AML-193 (cell line): ENCODE data around the gene DENND1C.
"Not testable (repeated sequence)": the region's sequence is repeated elsewhere in the genome, so short reads cannot be mapped to it uniquely, and the experiment has no call there.

Experiments used
- DNase-seq, 2 experiments: peaks; one replicate each; lab custom pipeline; 2025; lab: John Stamatoyannopoulos, UW

Gene DENND1C

DNA sequence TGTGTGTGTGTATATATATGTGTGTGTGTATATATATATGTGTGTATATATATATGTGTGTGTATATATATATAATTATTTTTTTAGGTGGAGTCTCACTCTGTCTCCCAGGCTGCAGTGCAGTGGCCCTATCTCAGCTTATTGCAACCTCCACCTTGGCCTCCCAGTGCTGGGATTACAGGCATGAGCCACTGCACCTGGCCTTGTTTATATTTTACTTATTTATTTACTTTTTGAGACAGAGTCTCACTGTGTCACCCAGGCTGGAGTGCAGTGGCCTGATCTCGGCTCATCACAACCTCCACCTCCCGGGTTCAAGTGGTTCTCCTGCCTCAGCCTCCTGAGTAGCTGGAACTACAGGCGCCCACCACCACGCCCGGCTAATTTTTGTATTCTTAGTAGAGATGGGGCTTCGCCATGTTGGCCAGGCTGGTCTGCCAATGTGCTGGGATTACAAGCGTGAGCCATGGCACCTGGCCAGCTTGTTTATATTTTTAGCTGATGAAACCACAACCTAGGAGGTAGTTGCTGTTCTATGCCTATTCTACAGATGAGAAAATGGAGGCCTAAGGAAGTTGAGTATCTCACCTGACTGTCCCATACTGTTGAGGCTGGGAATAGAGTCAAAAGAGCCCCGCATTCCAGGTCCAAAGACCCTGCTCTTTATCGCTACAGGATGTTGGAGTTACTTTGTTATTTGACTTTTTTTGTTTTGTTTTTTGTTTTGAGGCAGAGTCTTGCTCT, 26.6 kb upstream of the DENND1C start:
- DNase-seq, result not testable (repeated sequence)

DNA sequence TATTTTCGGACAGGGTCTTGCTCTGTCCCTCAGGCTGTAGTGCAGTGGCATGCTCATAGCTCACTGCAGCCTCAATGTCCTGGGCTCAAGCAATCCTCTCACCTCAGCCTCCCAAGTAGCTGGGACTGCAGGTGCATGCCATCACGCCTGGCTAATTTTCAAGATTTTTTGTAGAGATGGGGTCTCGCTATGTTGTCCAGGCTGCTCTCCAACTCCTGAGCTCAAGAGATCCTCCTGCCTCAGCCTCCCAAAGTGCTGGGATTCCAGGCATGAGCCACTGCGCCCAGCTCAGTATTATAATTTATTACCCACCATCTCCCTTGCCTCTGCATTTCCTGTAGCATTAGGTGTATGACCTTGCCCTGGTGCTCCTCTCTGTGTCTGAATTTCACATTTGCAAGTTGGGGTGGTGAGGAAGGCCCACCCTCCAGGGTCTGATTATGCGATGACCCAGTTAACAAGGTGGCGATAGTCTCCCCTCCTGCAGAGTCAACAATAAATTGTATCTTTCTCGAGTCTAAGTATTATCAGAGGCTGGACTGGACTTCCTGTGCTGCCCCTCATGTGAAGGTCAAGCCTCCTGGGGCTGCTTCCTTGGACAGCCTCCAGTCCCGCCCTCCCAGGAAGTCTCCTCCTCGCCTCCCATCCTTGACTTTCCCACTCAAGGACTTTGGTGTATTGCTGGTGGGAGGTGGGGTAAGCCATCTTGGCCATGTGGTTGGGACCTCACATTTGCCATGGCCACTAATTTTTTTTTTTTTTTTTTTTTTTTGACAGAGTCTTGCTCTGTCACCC, 22.0 kb upstream of the DENND1C start:
- DNase-seq, result no peak

DNA sequence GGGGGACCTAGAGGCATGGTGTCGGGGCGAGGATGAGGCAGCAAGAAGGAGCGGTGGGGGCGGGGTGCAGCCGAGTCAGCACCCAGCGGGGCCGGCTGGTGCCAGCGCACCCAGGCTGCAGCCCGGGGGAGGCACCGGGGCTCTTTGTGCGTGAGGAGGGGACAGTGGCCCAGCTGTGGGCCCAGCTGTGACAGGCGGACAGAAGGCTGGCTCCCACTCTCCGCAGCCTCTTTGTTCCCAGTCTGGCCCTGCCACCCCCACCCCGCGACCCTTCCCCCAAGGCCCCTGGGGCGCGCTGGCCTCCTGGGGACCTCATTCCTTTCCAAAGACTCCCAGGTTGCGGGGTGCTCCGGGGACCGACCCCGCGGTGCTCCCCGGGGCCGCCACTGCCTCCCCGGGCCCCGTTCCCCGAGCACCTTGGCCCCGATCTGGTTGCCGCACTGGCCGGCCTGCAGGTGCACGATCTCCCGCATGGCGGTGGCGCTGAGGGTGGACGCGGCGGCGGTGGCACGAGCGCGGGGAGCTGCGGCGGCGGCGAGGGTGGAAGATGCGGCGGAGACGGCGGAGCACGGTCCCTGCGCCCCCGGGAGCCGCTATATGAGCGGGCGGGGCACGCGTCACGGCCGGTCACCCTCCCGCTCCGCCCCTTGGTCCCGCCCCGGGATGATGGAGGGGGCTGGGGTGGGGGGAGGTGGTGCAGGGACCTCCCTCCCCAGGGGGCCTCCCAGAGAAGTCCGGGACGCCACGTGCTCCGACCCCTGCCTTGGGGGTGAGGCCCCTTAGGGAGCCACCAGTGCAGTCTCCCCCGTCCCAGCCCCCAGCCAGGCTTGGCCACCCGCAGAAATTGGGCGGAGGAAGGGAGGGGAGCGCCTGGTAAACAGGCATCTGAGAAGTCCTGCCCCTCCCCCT, 20.4 kb upstream of the DENND1C start, which contains the start of gene TUBB4A:
Gene TUBB4A, minus strand, starts transcription at position 570 of the 909 bp plus-strand sequence. Its CDS starts 97 bp downstream, at position 473.
- no peak for DNase-seq

DNA sequence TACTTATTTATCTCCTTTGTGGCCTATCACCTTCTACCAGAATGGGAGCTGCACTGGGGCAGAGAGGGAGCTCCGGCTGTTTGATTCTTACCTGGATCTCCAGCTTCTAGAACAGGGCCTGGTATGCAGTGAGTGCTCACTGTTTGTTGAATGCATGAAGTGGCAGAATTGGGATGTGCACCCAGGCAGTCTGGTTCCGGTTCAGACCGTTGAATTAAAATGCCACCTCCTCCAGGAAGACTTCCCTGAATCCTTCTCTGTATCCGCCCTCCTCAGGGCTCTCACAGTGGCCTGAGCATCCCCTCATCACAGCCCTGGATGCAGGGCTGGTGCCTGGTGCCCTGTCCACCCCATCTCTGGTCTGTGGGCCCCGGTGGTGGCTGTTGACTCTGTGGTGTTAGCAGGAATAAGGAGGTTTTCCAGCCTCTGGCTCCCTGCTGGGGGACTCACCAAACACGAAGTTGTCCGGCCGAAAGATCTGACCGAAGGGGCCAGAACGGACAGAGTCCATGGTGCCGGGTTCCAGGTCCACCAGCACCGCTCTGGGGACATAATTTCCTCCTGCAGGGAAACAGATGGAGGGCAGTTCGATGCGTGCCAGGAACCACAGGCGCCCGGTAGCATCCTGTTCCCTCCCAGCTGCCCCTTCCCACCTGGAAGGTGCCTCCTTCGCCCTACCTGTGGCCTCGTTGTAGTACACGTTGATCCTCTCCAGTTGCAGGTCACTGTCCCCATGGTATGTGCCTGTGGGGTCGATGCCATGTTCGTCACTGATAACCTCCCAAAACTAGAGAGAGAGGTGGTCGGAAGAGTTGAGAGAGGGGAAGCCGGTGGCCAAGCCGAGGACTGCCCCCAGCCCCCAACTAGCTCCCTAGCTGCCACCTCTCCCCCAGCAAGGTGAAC, 19.5 kb upstream of the DENND1C start:
- DNase-seq, result no peak

DNA sequence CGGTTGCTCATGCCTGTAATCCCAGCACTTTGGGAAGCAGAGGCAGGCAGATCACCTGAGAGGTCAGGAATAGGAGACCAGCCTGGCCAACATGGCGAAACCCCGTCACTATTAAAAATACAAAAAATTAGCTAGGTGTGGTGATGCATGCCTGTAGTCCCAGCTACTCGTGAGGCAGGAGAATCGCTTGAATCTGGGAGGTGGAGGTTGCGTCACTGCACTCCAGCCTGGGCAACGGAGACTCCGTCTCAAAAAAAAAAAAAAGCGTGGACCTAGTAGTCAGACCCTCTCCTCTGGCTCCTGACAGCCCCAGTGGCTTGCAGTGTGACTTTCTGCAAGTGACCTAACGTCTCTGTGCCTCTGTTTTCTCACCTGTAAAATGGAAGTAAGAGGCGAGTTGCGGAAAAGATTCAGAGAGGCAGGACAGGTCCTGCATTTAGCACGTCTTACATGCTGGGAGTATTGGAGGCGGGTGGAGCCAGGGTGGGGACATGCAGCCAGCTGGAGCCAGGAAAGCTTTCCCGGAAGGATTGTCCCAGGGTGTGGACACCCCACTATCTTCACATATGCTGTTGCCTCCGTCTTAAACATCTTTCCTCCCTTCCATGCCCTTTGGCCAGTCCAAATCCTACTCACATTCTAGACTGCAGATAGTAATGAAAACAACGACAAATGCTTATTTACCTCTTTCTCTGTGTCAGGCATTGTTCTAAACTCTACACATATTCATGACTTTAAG, 17.6 kb upstream of the DENND1C start:
- DNase-seq, result no peak

DNA sequence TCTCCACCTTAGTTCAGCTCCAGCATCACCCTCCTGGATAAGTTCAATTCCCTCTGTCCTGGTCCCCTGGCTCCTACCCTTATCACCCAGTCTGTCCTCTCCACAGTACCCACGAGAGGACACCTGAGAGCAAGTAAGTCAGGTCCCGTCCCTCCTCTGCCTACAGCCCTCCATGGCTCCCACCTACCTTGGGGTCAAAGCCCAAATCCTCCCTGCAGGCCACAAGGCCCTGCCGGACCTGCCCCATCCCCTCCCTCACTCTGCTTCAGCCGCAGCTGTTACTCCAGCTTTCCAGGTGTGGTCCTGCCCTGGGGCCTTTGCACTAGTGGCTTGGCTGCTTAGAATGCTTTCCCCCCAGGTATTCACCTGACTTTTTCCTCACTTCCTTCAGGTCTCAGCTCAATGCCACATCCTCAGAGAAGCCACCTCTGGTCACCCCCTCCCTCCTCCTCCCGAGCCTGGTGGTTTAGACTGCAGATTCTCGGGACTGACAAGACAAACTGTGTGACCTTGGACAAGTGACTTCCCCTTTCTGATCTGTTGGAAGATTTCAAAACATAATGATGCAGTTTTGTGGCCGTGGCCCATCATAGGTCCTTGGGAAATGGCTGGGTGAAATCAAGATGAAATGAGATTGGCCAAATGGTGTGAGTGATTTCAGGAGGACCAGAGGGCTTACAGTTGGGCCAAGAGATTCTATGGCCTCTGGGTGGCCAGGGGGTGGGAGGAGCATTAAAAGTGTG, 16.9 kb upstream of the DENND1C start:
- DNase-seq, result peak; percentile 67 to 76

DNA sequence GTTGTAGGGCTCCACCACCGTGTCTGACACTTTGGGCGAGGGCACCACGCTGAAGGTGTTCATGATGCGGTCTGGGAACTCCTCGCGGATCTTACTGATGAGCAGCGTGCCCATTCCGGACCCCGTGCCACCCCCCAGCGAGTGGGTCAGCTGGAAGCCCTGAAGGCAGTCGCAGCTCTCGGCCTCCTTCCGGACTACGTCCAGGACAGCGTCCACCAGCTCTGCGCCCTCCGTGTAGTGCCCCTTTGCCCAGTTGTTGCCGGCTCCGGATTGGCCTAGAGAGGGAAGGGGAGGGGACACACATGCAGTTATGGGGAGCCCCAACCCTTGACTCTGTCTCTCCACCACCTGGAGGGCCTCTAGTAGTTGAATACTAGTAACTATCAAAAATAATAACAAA, 14.4 kb upstream of the DENND1C start:
- no peak for DNase-seq

DNA sequence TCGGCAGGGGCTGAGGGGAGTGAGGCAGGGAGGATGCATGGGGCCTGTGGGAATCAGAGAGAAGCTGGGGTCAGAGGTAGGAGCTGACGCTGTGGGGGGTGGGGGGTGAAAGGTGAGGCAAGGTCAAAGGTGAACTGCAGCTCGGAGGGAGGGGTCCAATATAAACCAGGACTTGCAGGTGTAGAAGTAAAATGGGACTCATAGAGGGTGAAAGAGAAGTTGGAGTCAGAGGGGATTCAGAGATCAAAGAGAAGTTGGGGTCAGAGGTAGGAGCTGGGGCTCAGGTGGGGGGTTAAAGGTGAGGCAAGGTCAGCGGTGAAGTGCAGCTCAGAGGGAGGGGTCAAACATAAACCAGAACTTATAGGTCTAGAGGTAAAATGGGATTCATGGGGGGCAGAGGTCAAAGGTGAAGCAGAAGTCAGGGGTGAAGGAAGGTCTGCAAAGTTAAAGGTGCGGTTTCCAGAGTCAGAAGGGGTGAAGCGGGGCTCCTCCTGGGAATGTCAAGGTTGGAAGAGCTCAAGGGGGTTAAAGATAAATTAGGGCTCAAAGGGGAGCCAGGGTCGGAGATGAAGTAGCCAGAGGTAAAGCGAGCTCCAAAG, 12.9 kb upstream of the DENND1C start:
- no peak for DNase-seq

DNA sequence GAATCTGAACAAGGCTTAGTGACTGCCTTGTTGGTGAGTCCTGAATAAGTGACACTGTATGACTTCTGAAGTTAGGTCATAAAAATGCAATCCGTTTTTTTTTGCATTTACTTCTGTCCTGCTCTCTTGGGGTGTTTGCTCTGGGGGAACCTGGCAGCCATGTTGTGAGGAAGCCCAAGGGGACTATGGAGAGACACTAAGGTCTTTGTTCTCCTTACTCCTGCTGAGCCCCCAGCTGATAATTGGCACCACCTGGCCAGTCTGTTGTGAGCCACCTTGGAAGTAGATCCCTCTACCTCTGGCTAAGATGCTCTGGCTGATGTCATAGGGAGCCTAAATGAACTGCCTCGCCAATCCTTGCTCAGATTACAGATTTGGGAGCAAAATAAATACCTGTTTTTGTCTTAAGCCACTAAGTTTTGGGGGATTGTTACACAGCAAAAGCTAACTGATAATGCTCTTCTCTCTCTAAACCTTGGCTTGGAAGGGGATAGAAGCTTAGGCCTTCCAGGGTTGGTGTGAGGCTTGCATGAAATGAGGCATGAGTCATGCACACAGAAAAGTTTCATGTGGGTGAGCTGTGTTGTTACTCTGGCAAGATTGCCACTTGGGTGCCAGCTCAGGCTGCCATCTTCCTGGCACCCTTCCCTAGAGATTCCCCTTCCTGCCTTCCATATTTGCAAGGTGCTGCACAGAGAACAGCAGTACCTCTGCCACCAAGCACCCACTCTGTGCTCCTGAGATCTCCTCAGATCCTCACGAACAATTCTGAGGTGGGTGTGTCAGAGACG, 10.4 kb upstream of the DENND1C start:
- no peak for DNase-seq

DNA sequence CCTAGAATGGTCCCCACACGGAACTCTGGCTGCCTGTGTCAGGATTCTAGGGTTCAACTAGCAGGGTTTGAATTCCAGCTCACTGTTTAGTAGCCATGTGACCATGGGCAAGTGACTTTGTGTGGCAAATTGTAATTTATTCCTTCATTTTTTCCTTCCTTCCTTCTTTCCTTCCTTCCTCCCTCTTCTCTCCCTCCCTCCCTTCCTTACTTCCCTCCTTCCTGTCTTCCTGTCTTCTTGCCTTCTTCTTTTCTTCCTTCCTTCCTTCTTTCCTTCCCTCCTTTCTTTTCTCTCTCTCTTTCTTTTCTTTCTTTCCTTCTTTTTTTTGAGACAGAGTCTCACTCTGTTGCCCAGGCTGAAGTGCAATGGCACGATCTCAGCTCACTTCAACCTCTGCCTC, 8.5 kb upstream of the DENND1C start:
- DNase-seq, result no peak

DNA sequence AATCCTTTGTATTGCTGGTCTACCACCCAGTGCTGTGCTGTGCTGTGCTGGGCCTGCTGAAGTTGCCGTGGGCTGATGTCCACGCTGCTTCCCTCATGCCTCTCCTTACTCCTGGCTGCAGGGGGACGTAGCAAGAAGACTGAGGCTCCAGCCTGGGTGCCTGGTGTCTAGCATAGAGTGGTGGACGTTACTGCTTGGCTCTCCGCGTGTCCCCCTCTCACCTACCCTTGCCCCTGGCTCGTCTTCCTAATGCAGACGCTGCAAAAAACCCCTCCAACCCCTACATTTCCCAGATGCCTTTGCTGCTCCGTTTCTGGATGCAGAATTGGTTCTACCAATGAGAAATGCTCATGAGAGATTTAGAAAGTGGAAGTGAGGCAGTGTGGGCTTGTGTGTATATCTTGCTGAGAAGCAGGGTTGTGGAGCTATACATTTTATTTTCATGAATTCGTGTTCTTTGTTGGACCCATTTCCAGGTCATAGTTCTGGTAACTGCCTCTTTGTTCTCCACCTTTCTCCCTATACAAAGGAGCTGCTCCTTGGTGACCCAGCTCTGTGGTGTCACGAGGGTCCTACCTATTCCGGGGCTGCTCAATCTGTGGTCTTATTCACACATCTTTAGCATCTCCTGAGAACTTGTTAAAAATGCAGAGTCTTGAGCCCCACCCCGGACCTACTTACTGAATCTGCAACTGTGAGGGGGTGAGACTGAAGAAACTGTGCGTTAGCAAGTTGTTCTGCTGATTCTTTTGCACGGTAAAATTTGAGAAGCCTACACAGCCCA, 7.9 kb upstream of the DENND1C start:
- no peak for DNase-seq

DNA sequence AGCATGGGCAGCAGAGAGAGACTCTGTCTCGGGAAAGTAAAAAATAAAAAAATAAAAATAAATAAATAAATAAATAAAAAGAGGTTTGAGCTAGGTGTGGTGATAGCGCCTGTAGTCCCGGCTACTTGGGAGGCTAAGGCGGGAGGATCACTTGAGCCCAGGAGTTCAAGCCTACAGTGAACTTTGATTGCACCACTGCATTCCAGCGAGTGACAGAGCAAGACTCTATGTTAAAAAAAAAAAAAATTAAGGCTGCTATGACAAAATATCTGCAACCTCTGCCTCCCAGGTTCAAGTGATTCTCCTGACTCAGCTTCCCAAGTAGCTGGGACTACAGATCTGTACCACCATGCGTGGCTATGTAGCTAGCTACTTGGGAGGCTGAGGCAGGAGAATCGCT, 3.2 kb upstream of the DENND1C start:
- DNase-seq, result no peak

DNA sequence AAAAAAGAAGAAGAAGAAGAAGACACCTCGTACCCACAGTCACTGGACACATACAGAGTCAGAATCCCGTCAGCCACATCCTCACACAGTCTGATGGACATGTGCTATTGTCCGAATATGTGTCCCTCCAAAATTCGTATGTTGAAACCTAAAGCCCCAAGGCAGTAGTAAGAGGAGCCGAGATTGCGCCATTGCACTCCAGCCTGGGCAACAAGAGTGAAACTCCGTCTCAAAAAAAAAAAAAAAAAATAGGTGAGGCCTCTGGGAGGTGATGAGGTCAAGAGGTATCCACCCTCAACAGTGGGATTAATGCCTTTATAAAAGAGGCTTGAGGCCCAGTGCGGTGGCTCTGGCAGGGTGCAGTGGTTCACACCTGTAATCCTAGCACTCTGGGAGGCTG, 2.6 kb upstream of the DENND1C start:
- no peak for DNase-seq

DNA sequence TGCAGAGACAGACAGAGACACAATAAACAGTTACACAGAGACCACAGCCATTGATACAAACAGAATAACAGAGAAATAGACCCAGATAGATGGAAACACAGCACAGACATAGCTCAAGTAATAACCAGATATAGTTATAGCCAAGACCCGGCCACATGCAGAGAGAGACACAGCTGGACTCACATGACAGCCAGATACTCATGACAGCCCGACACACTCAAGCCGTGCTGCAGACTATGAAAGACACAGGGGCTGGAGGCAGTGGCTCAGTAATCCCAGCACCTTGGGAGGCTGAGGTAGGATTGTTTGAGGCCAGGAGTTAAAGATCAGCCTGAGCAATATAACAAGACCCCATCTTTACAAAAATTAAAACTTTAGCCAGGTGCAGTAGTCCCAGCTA, 1.6 kb upstream of the DENND1C start:
- no peak for DNase-seq

DNA sequence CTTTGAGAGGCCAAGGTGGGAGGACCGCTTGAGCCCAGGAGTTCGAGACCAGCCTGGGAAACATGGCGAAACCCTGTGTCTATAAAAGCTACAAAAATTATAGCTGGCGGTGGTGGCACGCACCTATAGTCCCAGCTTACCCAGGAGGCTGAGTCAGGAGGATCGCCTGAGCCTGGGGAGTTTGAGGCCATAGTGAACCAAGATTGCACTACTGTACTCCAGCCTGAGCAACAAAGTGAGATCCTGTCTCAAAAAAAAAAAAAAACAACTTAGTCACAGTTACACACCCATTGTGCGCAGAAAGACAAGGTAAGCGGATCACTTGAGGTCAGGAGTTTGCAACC, 728 bp upstream of the DENND1C start:
- no peak for DNase-seq

DNA sequence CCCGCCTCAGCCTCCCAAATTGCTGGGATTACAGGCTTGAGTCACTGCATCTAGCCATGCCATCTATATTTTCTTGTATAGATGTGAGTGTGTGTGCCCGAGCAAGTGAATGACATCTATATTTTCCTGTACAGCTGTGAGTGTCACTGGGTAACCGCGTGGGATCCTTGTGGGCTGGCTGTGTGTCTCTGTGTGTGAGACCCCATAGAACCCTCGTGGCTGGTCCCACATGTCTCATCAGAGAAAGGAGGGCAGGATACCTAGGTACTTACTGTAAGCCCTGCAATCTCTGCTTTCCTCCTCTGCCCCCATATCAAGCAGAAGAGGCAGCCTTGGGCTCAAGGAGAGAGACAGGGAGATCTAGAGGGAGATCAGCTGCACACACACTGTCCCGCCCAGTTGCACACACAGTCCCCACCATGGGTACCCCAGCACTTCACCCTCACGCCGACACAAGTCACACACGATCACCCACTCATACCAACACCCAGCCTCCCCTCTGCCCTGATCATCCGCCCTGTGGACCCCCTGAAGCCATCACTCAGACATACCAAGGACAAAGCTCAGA, 655 bp downstream of the DENND1C start:
- DNase-seq, result no peak

DNA sequence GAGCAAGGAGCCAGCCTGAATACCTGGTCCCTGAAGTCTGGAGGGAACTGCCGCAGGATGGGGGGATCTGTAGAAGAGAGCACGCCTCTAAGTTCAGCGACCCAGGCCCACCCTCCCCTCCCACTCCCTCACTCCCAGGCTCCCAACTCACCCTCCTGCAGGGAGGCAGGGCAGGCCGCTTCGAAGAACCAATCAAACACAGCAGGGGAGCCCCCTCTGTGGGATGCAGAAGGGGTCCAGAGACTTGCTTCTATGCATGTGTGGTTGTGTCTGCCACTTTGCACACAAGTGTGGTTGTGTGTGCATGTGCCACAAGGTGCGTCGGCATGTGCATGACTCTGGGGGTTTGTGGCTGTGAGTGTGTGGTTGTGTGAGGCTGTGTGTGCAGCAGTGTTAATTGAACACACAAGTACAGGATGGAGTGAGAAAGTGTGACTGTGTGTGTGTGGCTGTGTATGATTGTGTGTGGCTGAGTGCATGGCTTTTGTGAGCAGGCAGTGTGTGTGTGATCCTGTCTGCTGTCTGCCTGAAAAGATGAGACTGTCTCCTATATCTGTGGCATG, 1.7 kb downstream of the DENND1C start:
- DNase-seq, result no peak
